GM12873 (cell line): ENCODE measurements around the gene CKAP5.

ENCODE experiments used
- CTCF ChIP-seq: IDR thresholded peaks from 2 replicates; pipeline ENCODE4 v1.5.1; 2012; ENCODE audit warnings: low read depth, mild to moderate bottlenecking, moderate library complexity, low read length, control low read depth; ENCODE audit not compliant: insufficient read depth; ENCODE audit errors: missing control alignments

CKAP5 gene

DNA sequence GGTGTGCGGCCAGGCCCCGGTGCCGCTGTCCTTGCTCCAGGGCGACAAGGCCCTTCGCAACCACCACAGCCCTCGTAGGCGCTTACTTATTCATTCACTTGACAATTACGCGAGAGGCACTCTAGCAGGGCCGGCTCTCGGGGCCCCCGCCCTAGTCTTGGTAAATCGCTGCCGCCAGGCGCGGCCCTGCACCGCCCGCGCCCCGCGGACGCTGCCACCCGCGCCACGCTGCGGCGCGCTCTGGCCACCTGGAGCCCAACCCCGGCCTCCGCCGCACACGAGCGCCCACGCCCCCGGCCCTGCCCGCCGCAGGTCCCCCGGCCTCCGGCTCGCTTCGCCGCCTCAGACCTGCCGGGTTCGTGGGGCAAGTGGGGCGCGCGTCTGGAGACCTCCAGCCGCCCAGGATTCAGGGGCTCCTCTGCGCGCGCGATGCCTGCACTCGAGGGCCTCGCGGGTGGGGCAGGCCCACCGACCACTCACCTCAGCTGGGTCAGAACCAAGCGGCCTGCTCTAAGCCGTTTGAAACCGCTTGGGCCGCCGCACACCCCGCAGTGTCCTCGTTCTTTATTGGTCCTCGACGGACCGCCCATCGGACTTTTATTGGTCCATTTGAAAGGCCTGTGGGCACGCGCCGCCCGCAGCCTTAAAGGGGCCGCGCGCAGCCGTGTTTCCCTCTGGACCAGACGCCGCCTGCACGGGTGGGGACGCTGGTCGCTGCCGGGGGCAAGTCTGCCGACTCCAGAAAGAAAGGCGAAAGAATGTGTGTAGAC lies at the start of gene CKAP5:
TSS of gene CKAP5 (minus strand) at position 541 of the 770 bp plus-strand sequence. CDS start 25,049 bp downstream, outside the sequence.
- no peak for TF ChIP-seq CTCF

DNA sequence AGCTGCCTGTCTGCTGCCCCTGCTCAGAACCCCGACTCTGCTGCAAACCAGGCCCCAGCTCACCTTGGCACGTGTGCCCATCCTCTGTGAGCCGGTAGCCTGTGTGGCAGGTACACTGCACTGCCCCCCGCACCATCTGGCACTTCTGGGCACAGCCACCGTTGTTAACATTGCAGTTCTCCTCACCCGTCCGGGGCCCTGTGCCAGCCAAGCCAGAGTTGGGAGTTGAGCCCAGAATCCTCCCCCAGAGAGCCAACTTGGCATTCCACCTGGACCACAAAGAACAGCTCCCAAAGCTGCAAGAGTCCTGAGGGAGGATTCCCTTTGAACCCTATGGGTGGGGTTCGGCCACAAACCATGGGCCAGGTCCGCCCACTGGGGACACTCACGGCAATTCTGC lies 49.7 kb upstream of the CKAP5 start:
- no peak for TF ChIP-seq CTCF

GRCh38 chr11:46894961-46895360 lies 48.9 kb upstream of the CKAP5 start:
- TF ChIP-seq CTCF: no peak

DNA sequence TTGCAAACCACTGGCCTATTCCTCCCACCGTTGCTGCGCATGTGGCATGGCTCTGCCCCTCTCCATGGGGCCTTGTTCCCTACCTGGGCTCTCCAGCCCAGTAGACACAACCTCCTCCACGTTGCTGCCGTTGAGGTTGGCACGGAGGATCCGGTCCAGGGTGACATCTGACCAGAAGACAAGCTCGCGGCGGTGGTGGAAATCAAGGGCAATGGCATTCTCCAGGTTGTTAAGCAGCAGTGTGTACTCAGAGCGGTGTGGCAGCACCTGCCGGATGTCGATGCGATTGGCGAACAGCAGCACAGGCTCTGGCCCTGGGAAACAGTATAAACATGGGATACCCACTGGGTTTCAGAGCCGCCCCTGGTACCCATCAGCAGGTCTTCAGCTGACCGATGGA lies 48.4 kb upstream of the CKAP5 start:
- TF ChIP-seq CTCF: no peak

DNA sequence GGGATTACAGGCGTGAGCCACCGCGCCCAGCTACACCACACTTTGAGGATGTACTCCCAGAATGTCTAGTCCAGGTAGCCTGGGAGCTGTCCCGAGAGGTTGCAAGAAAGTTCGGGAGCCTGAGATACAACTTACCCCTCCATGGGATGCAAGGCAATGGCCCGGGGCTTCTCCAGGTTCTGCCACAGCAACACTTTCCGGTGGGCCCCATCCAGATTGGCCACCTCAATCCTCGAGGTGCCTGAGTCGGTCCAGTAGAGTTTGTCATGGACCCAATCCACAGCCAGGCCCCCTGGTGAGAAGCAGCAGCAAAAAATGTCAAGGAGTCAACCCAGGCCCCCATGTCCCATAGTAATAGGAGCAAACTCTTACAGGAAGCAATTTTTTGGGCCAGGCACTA lies 46.8 kb upstream of the CKAP5 start:
- no peak for TF ChIP-seq CTCF

- no peak for TF ChIP-seq CTCF
Observed at GRCh38 chr11:46892109-46892508, 46.0 kb upstream of the CKAP5 start.

DNA sequence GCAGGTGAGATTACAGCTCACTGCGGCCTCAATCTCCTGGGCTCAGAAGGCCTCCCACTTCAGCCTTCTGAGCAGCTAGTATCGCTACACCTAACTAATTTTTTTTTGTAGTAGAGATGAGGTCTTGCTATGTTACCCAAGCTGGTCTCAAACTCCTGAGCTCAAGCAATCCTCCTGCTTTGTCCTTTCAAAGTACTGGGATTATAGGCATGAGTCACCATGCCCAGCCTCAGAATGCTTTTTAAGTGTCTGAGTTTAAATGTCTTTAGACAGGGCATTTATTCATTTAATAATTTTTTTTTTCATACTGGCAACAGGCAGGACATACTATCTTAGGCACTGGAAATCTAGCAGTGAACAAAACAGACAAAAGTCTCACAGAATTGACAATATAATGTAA lies 44.6 kb upstream of the CKAP5 start:
- no peak for TF ChIP-seq CTCF
